Fibroblast of lung (primary cell): ENCODE measurements around the gene CNRIP1.

ENCODE experiments used
- EZH2 ChIP-seq: IDR thresholded peaks from 2 replicates; pipeline ENCODE4 v1.5.1; 2012; ENCODE audit warnings: low read length, control low read depth, mild to moderate bottlenecking; ENCODE audit errors: missing control alignments
- TF ChIP-seq, protein P1 (sequence below), 2 donors: IDR thresholded peaks in 1 of 2; conservative IDR thresholded peaks in 1 of 2; 1 replicate in 1 of 2; 2 replicates in 1 of 2; pipeline ENCODE4 v1.5.1; 2011 to 2012; ENCODE audit warnings: low read length in 2 of 2, control low read depth in 1 of 2, inconsistent platforms in 1 of 2, low read depth in 1 of 2, mild to moderate bottlenecking in 1 of 2

DNA sequence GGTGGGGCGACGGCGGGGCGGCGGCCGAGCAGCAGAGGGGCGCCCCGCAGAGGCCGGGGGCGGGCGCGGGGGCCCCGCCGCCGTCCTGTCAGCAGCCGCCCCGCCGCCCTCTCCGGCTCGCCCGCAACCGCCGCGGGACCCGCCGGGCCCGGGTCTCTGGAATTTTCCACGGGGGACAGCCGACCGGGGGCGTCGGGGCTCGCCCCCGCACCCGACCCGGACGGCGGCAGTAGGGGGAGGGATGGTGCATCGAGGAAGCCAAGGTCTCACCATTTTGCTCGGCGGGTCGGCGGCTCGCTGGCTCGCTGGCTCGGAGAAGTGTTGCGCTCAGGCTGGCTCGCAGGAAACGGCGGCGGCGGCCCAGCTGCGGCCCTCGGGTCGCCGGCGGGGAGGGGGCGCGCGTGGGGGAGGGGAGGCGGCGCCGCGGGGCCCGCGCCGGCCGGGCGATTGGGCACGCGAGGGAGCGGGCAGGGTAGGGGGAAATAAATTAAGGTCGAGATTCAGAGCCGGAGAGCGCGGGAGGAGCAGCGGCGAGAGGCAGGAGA lies 67.8 kb downstream of the CNRIP1 start:
- TF ChIP-seq, protein P1, sequence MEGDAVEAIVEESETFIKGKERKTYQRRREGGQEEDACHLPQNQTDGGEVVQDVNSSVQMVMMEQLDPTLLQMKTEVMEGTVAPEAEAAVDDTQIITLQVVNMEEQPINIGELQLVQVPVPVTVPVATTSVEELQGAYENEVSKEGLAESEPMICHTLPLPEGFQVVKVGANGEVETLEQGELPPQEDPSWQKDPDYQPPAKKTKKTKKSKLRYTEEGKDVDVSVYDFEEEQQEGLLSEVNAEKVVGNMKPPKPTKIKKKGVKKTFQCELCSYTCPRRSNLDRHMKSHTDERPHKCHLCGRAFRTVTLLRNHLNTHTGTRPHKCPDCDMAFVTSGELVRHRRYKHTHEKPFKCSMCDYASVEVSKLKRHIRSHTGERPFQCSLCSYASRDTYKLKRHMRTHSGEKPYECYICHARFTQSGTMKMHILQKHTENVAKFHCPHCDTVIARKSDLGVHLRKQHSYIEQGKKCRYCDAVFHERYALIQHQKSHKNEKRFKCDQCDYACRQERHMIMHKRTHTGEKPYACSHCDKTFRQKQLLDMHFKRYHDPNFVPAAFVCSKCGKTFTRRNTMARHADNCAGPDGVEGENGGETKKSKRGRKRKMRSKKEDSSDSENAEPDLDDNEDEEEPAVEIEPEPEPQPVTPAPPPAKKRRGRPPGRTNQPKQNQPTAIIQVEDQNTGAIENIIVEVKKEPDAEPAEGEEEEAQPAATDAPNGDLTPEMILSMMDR (conservative IDR thresholded peaks at IDR 0.05 in 1 of 2, IDR thresholded peaks at IDR 0.05 in 1 of 2; ENCODE audit: low read depth in 1 of 2, low read length in 2 of 2), result no peak
- no peak for TF ChIP-seq EZH2
